Transverse colon (tissue), 3 donors: Measurements from ENCODE around the gene GBX1.

ENCODE experiments used
- CTCF ChIP-seq, 5 experiments: fragments of 200-600 bp in 3 of 5; fragments of 450-650 bp in 2 of 5; sonication (generic) in 3 of 5; IDR thresholded peaks; 1 replicate in 2 of 5; 2 replicates in 3 of 5; pipeline ENCODE4 v1.5.1; 2016 to 2017; ENCODE audit warnings: antibody characterized with exemption in 5 of 5, inconsistent platforms in 3 of 5, mild to moderate bottlenecking in 2 of 5, moderate library complexity in 1 of 5
- EP300 ChIP-seq: sonication (generic); formaldehyde crosslinking; IDR thresholded peaks from one replicate; pipeline ENCODE4 v1.6.1; 2017; ENCODE audit warnings: antibody characterized with exemption, low read depth
- POLR2A ChIP-seq: fragments of 450-650 bp; IDR thresholded peaks from one replicate; pipeline ENCODE4 v1.6.1; 2016; ENCODE audit warnings: antibody characterized with exemption, mild to moderate bottlenecking, moderate library complexity

- TF ChIP-seq POLR2A (no peak), CTCF (IDR thresholded peaks at IDR 0.05) (no peak), EP300 (no peak)
Observed at GRCh38 chr7:151173386-151174245, 6.1 kb upstream of the GBX1 start.
